ENCODE data around the gene NEDD4L.

The NEDD4L gene

GRCh38 chr18:58272779-58273435, 228.9 kb downstream of the NEDD4L start:
- TF ChIP-seq ZNF510 (tag by site-specific recombination; IDR thresholded peaks at IDR 0.05; ENCODE audit: insufficient replicate concordance) (no peak), SP2 (tag by site-specific recombination; IDR thresholded peaks at IDR 0.05) (no peak), ZNF292 (tag by site-specific recombination; IDR thresholded peaks at IDR 0.05; ENCODE audit: borderline replicate concordance, low read depth) (no peak)
- TF ChIP-seq, protein P1, sequence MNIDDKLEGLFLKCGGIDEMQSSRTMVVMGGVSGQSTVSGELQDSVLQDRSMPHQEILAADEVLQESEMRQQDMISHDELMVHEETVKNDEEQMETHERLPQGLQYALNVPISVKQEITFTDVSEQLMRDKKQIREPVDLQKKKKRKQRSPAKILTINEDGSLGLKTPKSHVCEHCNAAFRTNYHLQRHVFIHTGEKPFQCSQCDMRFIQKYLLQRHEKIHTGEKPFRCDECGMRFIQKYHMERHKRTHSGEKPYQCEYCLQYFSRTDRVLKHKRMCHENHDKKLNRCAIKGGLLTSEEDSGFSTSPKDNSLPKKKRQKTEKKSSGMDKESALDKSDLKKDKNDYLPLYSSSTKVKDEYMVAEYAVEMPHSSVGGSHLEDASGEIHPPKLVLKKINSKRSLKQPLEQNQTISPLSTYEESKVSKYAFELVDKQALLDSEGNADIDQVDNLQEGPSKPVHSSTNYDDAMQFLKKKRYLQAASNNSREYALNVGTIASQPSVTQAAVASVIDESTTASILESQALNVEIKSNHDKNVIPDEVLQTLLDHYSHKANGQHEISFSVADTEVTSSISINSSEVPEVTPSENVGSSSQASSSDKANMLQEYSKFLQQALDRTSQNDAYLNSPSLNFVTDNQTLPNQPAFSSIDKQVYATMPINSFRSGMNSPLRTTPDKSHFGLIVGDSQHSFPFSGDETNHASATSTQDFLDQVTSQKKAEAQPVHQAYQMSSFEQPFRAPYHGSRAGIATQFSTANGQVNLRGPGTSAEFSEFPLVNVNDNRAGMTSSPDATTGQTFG (tag by site-specific recombination; IDR thresholded peaks at IDR 0.05; ENCODE audit: borderline replicate concordance), result no peak
- Histone ChIP-seq H3K4me1 (ENCODE audit: control insufficient read depth, insufficient read depth, low read length) (peaks cover 29% of the 10 kb centered on the region), H3K27ac (ENCODE audit: extremely low read depth, low read depth, low read length) (no peak overlapping the region), H3K9me3 (ENCODE audit: control insufficient read depth, insufficient read depth, low read depth, low read length) (no peaks in the 10 kb centered on the region), H3K4me3 (ENCODE audit: low read depth, low read length) (no peak overlapping the region), H3K36me3 (ENCODE audit: control insufficient read depth in 2 of 2, insufficient read depth in 1 of 2, low read length in 2 of 2) (no peaks in the 10 kb centered on the region; a peak in 1 of 3 replicates)
- ChIA-PET CTCF (interaction anchor here (0.6 to 0.9 kb wide), 3 partner anchors 9 to 14 kb away, joined by 3 to 4 read pairs (median 3); no protein-coding TSS in a partner anchor), POLR2A (no interaction called here)

DNA sequence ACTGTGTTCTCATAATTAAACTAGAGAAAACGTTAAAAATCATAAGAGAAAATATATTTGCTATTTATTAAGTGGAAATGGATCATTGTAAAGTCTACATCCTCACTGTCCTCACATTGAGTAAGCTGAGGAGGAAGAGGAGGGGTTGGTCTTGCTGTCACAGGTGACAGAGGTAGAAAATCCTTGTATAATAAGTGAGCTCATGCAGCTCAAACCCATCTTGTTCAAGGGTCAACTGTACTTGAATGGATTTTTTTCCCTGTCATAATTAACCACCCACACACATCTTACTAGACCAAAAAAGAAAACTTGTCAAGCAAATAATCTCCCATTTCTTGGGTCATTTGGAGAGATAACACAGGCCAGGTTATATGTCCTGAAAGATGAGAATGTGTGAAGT, 231.2 kb downstream of the NEDD4L start:
- H3K36me3 ChIP-seq (ENCODE audit: control insufficient read depth in 2 of 2, insufficient read depth in 1 of 2, low read length in 2 of 2), result no peaks in the 10 kb centered on the region; a peak in 1 of 3 replicates
- ChIA-PET POLR2A (no interaction called here), CTCF (interaction anchor here (0.9 kb wide), 1 partner anchor 659 kb away, joined by 3 read pairs; no protein-coding TSS in a partner anchor)
- H3K4me1 ChIP-seq (ENCODE audit: control insufficient read depth, insufficient read depth, low read length), result peaks cover 23% of the 10 kb centered on the region
- no peak for TF ChIP-seq PRDM1 (tag by site-specific recombination; IDR thresholded peaks at IDR 0.05)
- no peak overlapping the region for H3K4me3 ChIP-seq (ENCODE audit: low read depth, low read length)
- H3K9me3 ChIP-seq (ENCODE audit: control insufficient read depth, insufficient read depth, low read depth, low read length), result no peaks in the 10 kb centered on the region
- no peak overlapping the region; the same call in 1 of the 2 replicates for H3K27ac ChIP-seq (ENCODE audit: extremely low read depth, low read depth, low read length)

DNA sequence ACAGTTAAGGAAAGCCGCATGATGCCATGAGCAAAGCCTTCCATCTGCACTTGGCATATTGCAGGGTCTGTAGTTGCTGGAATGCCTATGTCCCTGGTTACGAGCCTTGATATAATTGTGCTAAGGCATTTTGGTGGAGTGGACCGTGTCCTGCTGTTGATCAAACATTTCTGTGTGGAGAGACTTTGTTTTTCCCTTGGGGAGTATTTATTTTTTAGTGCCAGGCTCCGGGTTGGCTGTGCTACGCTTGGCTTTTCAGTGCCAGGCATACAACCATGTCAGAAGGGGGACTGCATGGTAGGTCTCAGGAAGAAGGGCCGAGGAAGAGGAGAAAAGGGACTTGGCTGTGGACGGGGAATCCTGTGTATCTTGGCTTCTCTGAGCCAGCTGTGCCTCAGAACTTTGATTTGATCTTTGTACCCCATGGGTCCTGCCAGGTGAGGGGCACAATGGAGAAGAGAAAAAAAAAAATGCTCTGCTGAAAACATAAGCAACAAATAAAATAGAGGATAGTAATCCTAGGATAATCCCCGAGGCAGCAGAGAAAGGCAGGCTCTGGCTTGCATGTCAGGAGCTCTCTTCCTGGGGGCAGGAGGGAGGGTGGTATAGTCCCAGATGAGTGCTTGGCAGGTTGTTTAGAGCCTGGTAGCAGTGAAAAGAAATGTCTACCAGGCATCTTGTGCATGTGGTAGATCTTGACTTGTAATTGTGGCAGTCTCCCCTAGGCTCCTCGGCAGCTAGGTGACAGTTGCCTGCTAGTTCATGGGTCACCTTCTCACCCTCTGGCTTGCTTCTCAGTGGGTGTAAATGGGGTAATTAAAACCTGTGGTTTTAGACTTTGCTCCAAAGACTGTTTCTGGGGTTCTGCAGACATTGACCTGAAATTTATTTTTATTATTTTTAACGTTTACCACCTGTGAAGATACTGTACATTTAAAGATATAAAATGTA, 233.0 kb downstream of the NEDD4L start:
- Histone ChIP-seq H3K9me3 (ENCODE audit: control insufficient read depth, insufficient read depth, low read depth, low read length) (no peaks in the 10 kb centered on the region), H3K4me1 (ENCODE audit: control insufficient read depth, insufficient read depth, low read length) (peaks cover 12% of the 10 kb centered on the region), H3K27ac (ENCODE audit: extremely low read depth, low read depth, low read length) (no peak overlapping the region), H3K36me3 (ENCODE audit: control insufficient read depth in 2 of 2, insufficient read depth in 1 of 2, low read length in 2 of 2) (no peaks in the 10 kb centered on the region; a peak in 1 of 3 replicates), H3K4me3 (ENCODE audit: low read depth, low read length) (no peak overlapping the region)
- POLR2A ChIA-PET, result interaction anchor here (0.7 kb wide), 1 partner anchor 409 kb away, joined by 5 read pairs; no protein-coding TSS in a partner anchor
- CTCF ChIA-PET, result interaction anchor here (0.6 to 1.3 kb wide), 3 partner anchors 10 to 443 kb away, joined by 3 read pairs; no protein-coding TSS in a partner anchor
- TF ChIP-seq GLIS1 (tag by site-specific recombination; IDR thresholded peaks at IDR 0.05), result 0 out of 2 replicates have a peak, but pooled peaks have one; percentile 12
- peak; percentile 76 for TF ChIP-seq PRDM10 (tag by site-specific recombination; IDR thresholded peaks at IDR 0.05)
- 0 out of 2 replicates have a peak, but pooled peaks have one; percentile 12 for TF ChIP-seq OSR2 (tag by site-specific recombination; IDR thresholded peaks at IDR 0.05)
- no peak for TF ChIP-seq MEIS1 (CRISPR knock-in tag; IDR thresholded peaks at IDR 0.05; ENCODE audit: borderline replicate concordance)
- 0 out of 2 replicates have a peak, but pooled peaks have one; percentile 24 for TF ChIP-seq ZIC2 (tag by site-specific recombination; IDR thresholded peaks at IDR 0.05)
- TF ChIP-seq ZNF513 (tag by site-specific recombination; IDR thresholded peaks at IDR 0.05), result peak; percentile 49
- TF ChIP-seq KLF16 (tag by site-specific recombination; IDR thresholded peaks at IDR 0.05), result no peak
